Measurements from ENCODE around the gene KIRREL1.

DNA sequence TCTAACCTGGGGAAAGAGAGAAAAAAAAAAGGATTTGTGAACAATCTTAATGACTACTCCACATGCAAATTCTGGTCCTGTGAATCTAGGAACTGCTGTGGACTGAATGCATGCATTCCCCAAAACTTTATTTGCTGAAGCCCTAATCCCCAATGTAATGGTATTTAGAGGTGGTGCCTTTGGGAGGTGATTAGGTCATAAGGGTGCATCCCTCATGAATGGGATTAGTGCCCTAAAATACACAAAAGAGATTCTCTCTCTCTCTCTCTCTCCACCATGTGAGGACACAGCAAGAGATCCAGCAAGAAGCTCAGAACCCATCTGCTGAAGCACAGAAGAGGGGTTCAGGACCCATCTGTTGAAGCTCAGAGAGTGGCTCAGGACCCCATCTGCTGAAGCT lies 26.2 kb upstream of the KIRREL1 start:
- no peak for TF ChIP-seq CTCF (IDR thresholded peaks at IDR 0.05 in 8 of 11, conservative IDR thresholded peaks at IDR 0.05 in 3 of 11)
- no peak for TF ChIP-seq POLR2A (IDR thresholded peaks at IDR 0.05)
- TF ChIP-seq POLR2AphosphoS5 (IDR thresholded peaks at IDR 0.05) = no peak

All from spleen (tissue), 7 donors.